Endodermal cell (in vitro differentiated cells): ENCODE data around the gene ATAD1. TPM values are rescaled to one million over a fixed set of nuclear protein-coding genes. Genes with fewer than 3 reads are reported as not detected.
"Not testable (repeated sequence)": the region's sequence is repeated elsewhere in the genome, so short reads cannot be mapped to it uniquely, and the experiment has no call there.

ENCODE experiments used
- DNase-seq: peaks from one replicate; pipeline ENCODE4 v3.0.0-alpha.2; 2017
- H3K27ac ChIP-seq: 2 replicates; pipeline ENCODE4 v1.5.1; 2013; ENCODE audit warnings: mild to moderate bottlenecking, low read depth, low read length, moderate library complexity
- H3K27me3 ChIP-seq: 2 replicates; pipeline ENCODE4 v1.6.1; 2013; ENCODE audit warnings: mild to moderate bottlenecking, low read length, moderate library complexity; ENCODE audit not compliant: insufficient read depth, control insufficient read depth, poor library complexity, severe bottlenecking
- H3K36me3 ChIP-seq: 2 replicates; pipeline ENCODE4 v1.7.0; 2013; ENCODE audit warnings: mild to moderate bottlenecking, low read length, moderate library complexity; ENCODE audit not compliant: control insufficient read depth, insufficient read depth
- H3K4me1 ChIP-seq: one replicate; pipeline ENCODE4 v1.7.0; 2013; ENCODE audit warnings: low read length; ENCODE audit not compliant: control insufficient read depth, insufficient read depth
- H3K4me3 ChIP-seq: 2 replicates; pipeline ENCODE4 v1.5.1; 2013; ENCODE audit warnings: mild to moderate bottlenecking, low read length, moderate library complexity
- H3K9ac ChIP-seq: 2 replicates; pipeline ENCODE4 v1.6.1; 2013; ENCODE audit warnings: mild to moderate bottlenecking, low read length, moderate library complexity; ENCODE audit not compliant: poor library complexity, severe bottlenecking; ENCODE audit errors: extremely low read depth
- H3K9me3 ChIP-seq: 2 replicates; pipeline ENCODE4 v1.6.1; 2013; ENCODE audit warnings: mild to moderate bottlenecking, low read length, moderate library complexity; ENCODE audit not compliant: control insufficient read depth
- H3K27ac Mint-ChIP-seq: 2 replicates; pipeline ENCODE4 v1.8.0; 2020; ENCODE audit warnings: mixed read lengths
- H3K27me3 Mint-ChIP-seq: 2 replicates; pipeline ENCODE4 v1.8.0; 2021; ENCODE audit warnings: mild to moderate bottlenecking, mixed read lengths; ENCODE audit not compliant: insufficient read depth
- H3K36me3 Mint-ChIP-seq: 2 replicates; pipeline ENCODE4 v1.8.0; 2020; ENCODE audit warnings: low read depth, mixed read lengths
- H3K4me1 Mint-ChIP-seq: 2 replicates; pipeline ENCODE4 v1.8.0; 2020; ENCODE audit warnings: mixed read lengths
- H3K4me3 Mint-ChIP-seq: 2 replicates; pipeline ENCODE4 v1.8.0; 2020; ENCODE audit warnings: mild to moderate bottlenecking, moderate library complexity, mixed read lengths
- H3K9me3 Mint-ChIP-seq: 2 replicates; pipeline ENCODE4 v1.8.0; 2020; ENCODE audit warnings: mild to moderate bottlenecking, mixed read lengths
- CTCF ChIP-seq: fragments of 200-600 bp; sonication (generic); conservative IDR thresholded peaks from 2 replicates; pipeline ENCODE4 v1.5.0; 2021; ENCODE audit warnings: antibody characterized with exemption, mild to moderate bottlenecking
- WGBS, 2 experiments: methylation state at CpG; one replicate each; pipeline versions ENCODE4 v1.1.5 to v1.1.7; 2013; ENCODE audit warnings: missing lambda C conversion rate in 2 of 2, mixed read lengths in 1 of 2; ENCODE audit not compliant: insufficient coverage in 1 of 2, insufficient read length in 1 of 2; 5-methylcytosine and 5-hydroxymethylcytosine counted together
- total RNA-seq, 2 donors: library from RNA; stranded (reverse); fragmentation: NEBNext Ultra II Directional in 1 of 2; extraction: Animal tissue kit (Norgen Biotek cat#: 25700) in 1 of 2; gene quantifications; 2 replicates in 1 of 2; 3 replicates in 1 of 2; pipeline ENCODE4 v1.2.1, GENCODE V29; 2021

Gene ATAD1
- total RNA-seq, 2 donors from 2014 or later: 55.4 to 68.0 TPM

- DNase-seq: no peak
- Histone ChIP-seq H3K9ac (no peak overlapping the region), H3K9me3 (no peaks in the 10 kb centered on the region), H3K27me3 (no peaks in the 10 kb centered on the region), H3K36me3 (no peaks in the 10 kb centered on the region), H3K4me1 (no peaks in the 10 kb centered on the region), H3K27ac (no peak overlapping the region), H3K4me3 (no peak overlapping the region)
- no peak overlapping the region for H3K27ac Mint-ChIP-seq
- no peaks in the 10 kb centered on the region for H3K27me3 Mint-ChIP-seq
- H3K36me3 Mint-ChIP-seq: no peaks in the 10 kb centered on the region
- no peak overlapping the region for H3K4me3 Mint-ChIP-seq
- H3K9me3 Mint-ChIP-seq: no peaks in the 10 kb centered on the region
- no peak for TF ChIP-seq CTCF
- no peaks in the 10 kb centered on the region for H3K4me1 Mint-ChIP-seq
Observed at GRCh38 chr10:87837445-87837844, 19.4 kb upstream of the ATAD1 start.

GRCh38 chr10:87836098-87836497, 18.1 kb upstream of the ATAD1 start:
- Histone ChIP-seq H3K9me3 (no peaks in the 10 kb centered on the region), H3K4me3 (no peak overlapping the region), H3K36me3 (no peaks in the 10 kb centered on the region), H3K27ac (no peak overlapping the region), H3K4me1 (no peaks in the 10 kb centered on the region), H3K9ac (no peak overlapping the region), H3K27me3 (no peaks in the 10 kb centered on the region)
- DNase-seq: no peak
- no peak overlapping the region for H3K4me3 Mint-ChIP-seq
- TF ChIP-seq CTCF: no peak
- H3K36me3 Mint-ChIP-seq: no peaks in the 10 kb centered on the region
- no peak overlapping the region for H3K27ac Mint-ChIP-seq
- H3K4me1 Mint-ChIP-seq: no peaks in the 10 kb centered on the region
- no peaks in the 10 kb centered on the region for H3K9me3 Mint-ChIP-seq
- H3K27me3 Mint-ChIP-seq: no peaks in the 10 kb centered on the region
- WGBS, 2 experiments: 76 to 88% methylated on average over 3 to 4 of the region's 4 CpGs

GRCh38 chr10:87829986-87830729, 12.1 kb upstream of the ATAD1 start:
- no peaks in the 10 kb centered on the region for H3K9me3 Mint-ChIP-seq
- H3K9me3 ChIP-seq: no peaks in the 10 kb centered on the region
- H3K4me3 Mint-ChIP-seq: no peak overlapping the region
- no peaks in the 10 kb centered on the region for H3K27me3 ChIP-seq
- H3K4me1 Mint-ChIP-seq: peaks cover 8% of the 10 kb centered on the region
- no peak for TF ChIP-seq CTCF
- H3K36me3 ChIP-seq: no peaks in the 10 kb centered on the region
- H3K27me3 Mint-ChIP-seq: no peaks in the 10 kb centered on the region
- no peak overlapping the region for H3K27ac ChIP-seq
- H3K4me3 ChIP-seq: no peak overlapping the region
- DNase-seq: no peak
- no peaks in the 10 kb centered on the region for H3K36me3 Mint-ChIP-seq
- H3K4me1 ChIP-seq: no peaks in the 10 kb centered on the region
- H3K27ac Mint-ChIP-seq: no peak overlapping the region
- no peak overlapping the region for H3K9ac ChIP-seq

GRCh38 chr10:87829051-87829450, 11.0 kb upstream of the ATAD1 start:
- H3K4me1 ChIP-seq, H3K36me3 Mint-ChIP-seq, H3K27ac Mint-ChIP-seq, H3K4me3 ChIP-seq, H3K4me3 Mint-ChIP-seq, H3K9ac ChIP-seq, DNase-seq, H3K36me3 ChIP-seq, H3K4me1 Mint-ChIP-seq, H3K27me3 Mint-ChIP-seq, H3K27ac ChIP-seq, H3K9me3 Mint-ChIP-seq, H3K9me3 ChIP-seq, H3K27me3 ChIP-seq: not testable (repeated sequence)
- WGBS, 2 experiments: 97 to 100% methylated on average over 2 to 4 of the region's 4 CpGs
